Fibroblast of skin of left quadriceps (primary cell): Measurements from ENCODE around the gene FAM83G.

Source experiments
- DNase-seq, 2 experiments: peaks; one replicate each; pipeline ENCODE4 v3.0.0-alpha.2; 2013; ENCODE audit warnings: low read depth in 2 of 2

The FAM83G gene

DNA sequence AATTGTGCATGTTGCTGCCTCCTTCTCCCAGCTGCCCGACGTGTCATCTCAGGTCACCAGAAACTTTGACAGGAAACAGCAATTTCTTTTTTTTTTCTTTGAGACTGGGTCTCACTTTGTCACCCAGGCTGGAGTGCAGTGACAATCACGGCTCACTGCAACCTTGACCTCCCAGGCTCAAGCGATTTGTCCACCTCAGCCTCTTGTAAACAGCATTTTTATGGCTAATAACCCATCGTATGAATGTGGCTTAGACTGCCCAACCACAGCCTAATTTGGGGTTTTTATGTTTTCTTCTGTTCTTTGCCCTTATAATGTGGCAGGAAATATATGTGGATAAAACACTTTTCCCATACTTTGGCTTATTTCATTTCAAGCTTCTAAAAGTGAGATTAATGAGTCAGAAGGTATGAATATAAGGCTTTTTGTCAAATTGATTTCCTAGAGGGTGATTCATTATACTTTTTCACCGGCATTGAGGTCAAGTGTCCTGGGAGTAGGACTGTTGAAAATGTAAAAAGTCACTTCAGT lies 83.6 kb downstream of the FAM83G start:
- DNase-seq, result no peak

- no peak for DNase-seq
Observed at GRCh38 chr17:18919963-18920362, 84.6 kb downstream of the FAM83G start.
